Spleen (tissue), 11 donors: ENCODE measurements around the gene PPT2. TPM values are rescaled to one million over a fixed set of nuclear protein-coding genes. Genes with fewer than 3 reads are reported as not detected.
A peak's percentile ranks its signal among the peaks of the same experiment; 100 is the strongest.

Source experiments
- DNase-seq: peaks from one replicate; pipeline ENCODE4 v3.0.0-alpha.2; 2020
- H3K27ac ChIP-seq, 8 donors: fragments of 200-600 bp; sonication (generic) in 7 of 8; 1 replicate in 4 of 8; 2 replicates in 4 of 8; pipeline versions ENCODE4 v1.5.0 to v1.8.0; 2016 to 2021; ENCODE audit warnings: inconsistent platforms in 4 of 8, mild to moderate bottlenecking in 4 of 8, moderate library complexity in 1 of 8
- H3K27me3 ChIP-seq, 7 donors: fragments of 200-600 bp; sonication (generic) in 6 of 7; replicated peaks in 1 of 7; 1 replicate in 4 of 7; 2 replicates in 3 of 7; pipeline versions ENCODE4 v1.5.0 to v1.8.0; 2016 to 2021; ENCODE audit warnings: inconsistent platforms in 3 of 7, mild to moderate bottlenecking in 1 of 7
- H3K36me3 ChIP-seq, 6 donors: fragments of 200-600 bp; sonication (generic) in 5 of 6; 1 replicate in 4 of 6; 2 replicates in 2 of 6; pipeline versions ENCODE4 v1.5.0 to v1.8.0; 2016 to 2021; ENCODE audit warnings: inconsistent platforms in 2 of 6
- H3K4me1 ChIP-seq, 6 donors: fragments of 200-600 bp; sonication (generic) in 5 of 6; 1 replicate in 3 of 6; 2 replicates in 3 of 6; pipeline versions ENCODE4 v1.5.0 to v1.8.0; 2016 to 2021; ENCODE audit warnings: inconsistent platforms in 3 of 6
- H3K4me3 ChIP-seq, 8 donors: fragments of 200-600 bp; sonication (generic) in 7 of 8; 1 replicate in 4 of 8; 2 replicates in 4 of 8; pipeline versions ENCODE4 v1.5.0 to v1.8.0; 2016 to 2021; ENCODE audit warnings: inconsistent platforms in 4 of 8, mild to moderate bottlenecking in 4 of 8, moderate library complexity in 2 of 8
- H3K9me3 ChIP-seq, 8 donors: fragments of 200-600 bp; sonication (generic) in 7 of 8; 1 replicate in 4 of 8; 2 replicates in 4 of 8; pipeline versions ENCODE4 v1.5.0 to v1.8.0; 2016 to 2021; ENCODE audit warnings: inconsistent platforms in 4 of 8
- POLR2A ChIP-seq, 3 donors: fragments of 450-650 bp; IDR thresholded peaks; one replicate each; pipeline ENCODE4 v1.5.1; 2017; ENCODE audit warnings: antibody characterized with exemption in 3 of 3, mild to moderate bottlenecking in 1 of 3
- POLR2AphosphoS5 ChIP-seq, 3 donors: sonication (generic); formaldehyde crosslinking; IDR thresholded peaks; one replicate each; pipeline ENCODE4 v1.5.1; 2017; ENCODE audit warnings: antibody characterized with exemption in 3 of 3
- WGBS, 5 donors: extraction: QIAGEN DNeasy Blood & Tissue Kit in 3 of 5; methylation state at CpG; one replicate each; pipeline versions ENCODE4 v1.1.5 to v1.1.7; 2013 to 2018; 5-methylcytosine and 5-hydroxymethylcytosine counted together
- intact Hi-C: fragments of 100-400 bp; cut with DNase I; formaldehyde crosslinking; loops from one replicate; pipeline ENCODE4 v1.15.0; 2023; ENCODE audit warnings: low total_unique reads
- polyA plus RNA-seq, 3 donors: library from polyadenylated mRNA; stranded (reverse); fragments of 200-250 nt; gene quantifications; one replicate each; pipeline ENCODE4 v1.2.1, GENCODE V29; 2013
- total RNA-seq, 7 donors: library from RNA; depleted of rRNA in 3 of 7; stranded (reverse); fragments of >200 nt in 3 of 7; fragmentation: NEBNext Ultra II Directional in 4 of 7; extraction: Animal tissue kit (Norgen Biotek cat#: 25700) in 4 of 7; gene quantifications; one replicate each; pipeline versions ENCODE4 v1.1.0 to v1.2.1, GENCODE V29; 2016 to 2021
- TF ChIP-seq, protein P1 (sequence below), 11 experiments: fragments of 200-600 bp in 7 of 11; fragments of 450-650 bp in 4 of 11; sonication (generic) in 4 of 11; IDR thresholded peaks in 8 of 11; conservative IDR thresholded peaks in 3 of 11; 1 replicate in 7 of 11; 2 replicates in 4 of 11; pipeline versions ENCODE4 v1.4.0 to v1.8.0; 2016 to 2021; ENCODE audit warnings: antibody characterized with exemption in 11 of 11, inconsistent platforms in 4 of 11, mild to moderate bottlenecking in 1 of 11
- donor health status: healthy with polysubstance abuse.
- donor health status: DM: no; HTN: no; CAD: no; lungs with moderate emphysema.
- donor health status: DM: no; HTN: no; CAD: no.
- donor health status: Bipolar disorder and iron deficiency.
- donor health status: healthy.
- donor health status: DM: no; HTN: no; CAD: no.
- donor health status: DM: yes; HTN: yes; CAD: no.

PPT2 gene
- total and polyA plus RNA-seq, 10 donors, result 2.3 to 26.7 (median 16.8) TPM

DNA sequence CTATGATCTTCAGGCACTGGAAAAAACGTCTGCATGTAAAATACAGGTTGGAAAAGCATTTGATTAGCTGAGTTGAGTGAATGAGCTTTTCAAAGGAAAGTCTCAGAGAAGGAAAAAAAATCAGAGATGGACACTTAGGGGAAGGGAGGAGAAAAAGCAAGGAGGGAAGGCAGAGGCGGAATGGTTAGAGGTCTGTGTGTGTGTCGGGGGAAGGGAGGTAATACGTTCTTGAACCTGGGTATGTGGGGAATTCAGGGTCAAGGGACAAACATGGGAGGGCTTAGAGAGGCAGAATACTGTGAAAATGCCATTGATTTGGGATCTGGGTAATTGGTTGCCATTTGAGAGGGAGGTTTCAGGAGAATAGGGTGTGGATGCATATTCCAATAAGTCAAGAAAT is 7.3 kb upstream of the PPT2 start:
- Histone ChIP-seq H3K4me1 (peaks cover 0 to 39% (median 16%) of the 10 kb centered on the region in 6 donors), H3K36me3 (no peaks in the 10 kb centered on the region), H3K27me3 (peaks cover 0 to 53% (median 39%) of the 10 kb centered on the region in 7 donors), H3K27ac (no peak overlapping the region), H3K9me3 (no peaks in the 10 kb centered on the region), H3K4me3 (no peak overlapping the region)
- TF ChIP-seq POLR2A (IDR thresholded peaks at IDR 0.05), result no peak
- TF ChIP-seq, protein P1, sequence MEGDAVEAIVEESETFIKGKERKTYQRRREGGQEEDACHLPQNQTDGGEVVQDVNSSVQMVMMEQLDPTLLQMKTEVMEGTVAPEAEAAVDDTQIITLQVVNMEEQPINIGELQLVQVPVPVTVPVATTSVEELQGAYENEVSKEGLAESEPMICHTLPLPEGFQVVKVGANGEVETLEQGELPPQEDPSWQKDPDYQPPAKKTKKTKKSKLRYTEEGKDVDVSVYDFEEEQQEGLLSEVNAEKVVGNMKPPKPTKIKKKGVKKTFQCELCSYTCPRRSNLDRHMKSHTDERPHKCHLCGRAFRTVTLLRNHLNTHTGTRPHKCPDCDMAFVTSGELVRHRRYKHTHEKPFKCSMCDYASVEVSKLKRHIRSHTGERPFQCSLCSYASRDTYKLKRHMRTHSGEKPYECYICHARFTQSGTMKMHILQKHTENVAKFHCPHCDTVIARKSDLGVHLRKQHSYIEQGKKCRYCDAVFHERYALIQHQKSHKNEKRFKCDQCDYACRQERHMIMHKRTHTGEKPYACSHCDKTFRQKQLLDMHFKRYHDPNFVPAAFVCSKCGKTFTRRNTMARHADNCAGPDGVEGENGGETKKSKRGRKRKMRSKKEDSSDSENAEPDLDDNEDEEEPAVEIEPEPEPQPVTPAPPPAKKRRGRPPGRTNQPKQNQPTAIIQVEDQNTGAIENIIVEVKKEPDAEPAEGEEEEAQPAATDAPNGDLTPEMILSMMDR (IDR thresholded peaks at IDR 0.05 in 8 of 11, conservative IDR thresholded peaks at IDR 0.05 in 3 of 11), result no peak
- no peak for TF ChIP-seq POLR2AphosphoS5 (IDR thresholded peaks at IDR 0.05)
- intact Hi-C loops, result no loop called here
- WGBS, 5 donors, result 55 to 59% (median 57%) methylated on average over 4 of the region's 4 CpGs
- DNase-seq, result no peak

DNA sequence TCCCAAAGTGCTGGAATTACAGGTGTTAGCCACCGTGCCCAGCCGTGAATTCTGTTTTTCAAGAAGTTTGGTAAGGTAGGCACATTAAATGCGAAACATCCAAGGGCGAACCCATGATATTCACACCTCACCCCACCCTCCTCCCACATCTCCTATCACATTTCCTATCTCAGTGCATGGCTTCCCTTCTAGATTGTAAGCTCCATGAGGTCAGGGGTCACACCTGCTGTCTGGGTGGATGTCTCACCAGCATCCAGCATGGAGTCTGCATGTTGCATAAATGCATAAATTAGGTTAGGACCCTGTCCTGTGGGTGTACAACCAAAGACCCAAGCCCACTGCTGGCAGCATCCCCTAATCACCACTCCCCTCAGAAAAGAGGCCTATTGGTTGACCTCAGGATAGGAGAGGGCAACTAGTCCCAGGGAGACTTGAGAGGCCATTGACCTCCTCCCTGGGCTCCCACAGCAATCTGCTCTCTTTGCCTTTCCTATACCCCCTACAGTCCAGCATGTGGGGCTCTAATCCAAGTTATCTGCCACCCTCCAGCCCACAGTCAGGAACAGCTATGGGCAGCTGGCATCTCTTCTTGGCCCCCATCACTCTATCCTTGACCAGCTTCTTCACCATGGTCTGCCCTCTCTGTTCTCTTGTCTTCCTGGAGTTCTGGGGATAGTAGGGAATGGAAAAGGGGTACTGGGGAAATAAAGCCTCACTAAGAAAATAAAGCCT is 6.4 kb upstream of the PPT2 start:
- peaks cover 0 to 46% (median 21%) of the 10 kb centered on the region in 6 donors for H3K4me1 ChIP-seq
- no peak overlapping the region for H3K4me3 ChIP-seq
- intact Hi-C loops, result no loop called here
- peaks cover 0 to 62% (median 39%) of the 10 kb centered on the region in 7 donors for H3K27me3 ChIP-seq
- H3K27ac ChIP-seq, result no peak overlapping the region
- 81 to 94% (median 88%) methylated on average over 4 of the region's 4 CpGs for WGBS, 5 donors
- TF ChIP-seq, protein P1 (IDR thresholded peaks at IDR 0.05 in 8 of 11, conservative IDR thresholded peaks at IDR 0.05 in 3 of 11), result peak in 1 of 11 experiments; percentile 11
- TF ChIP-seq POLR2AphosphoS5 (IDR thresholded peaks at IDR 0.05) (no peak), POLR2A (IDR thresholded peaks at IDR 0.05) (no peak)
- DNase-seq, result peak; percentile 37
- H3K36me3 ChIP-seq, result no peaks in the 10 kb centered on the region
- H3K9me3 ChIP-seq, result no peaks in the 10 kb centered on the region

DNA sequence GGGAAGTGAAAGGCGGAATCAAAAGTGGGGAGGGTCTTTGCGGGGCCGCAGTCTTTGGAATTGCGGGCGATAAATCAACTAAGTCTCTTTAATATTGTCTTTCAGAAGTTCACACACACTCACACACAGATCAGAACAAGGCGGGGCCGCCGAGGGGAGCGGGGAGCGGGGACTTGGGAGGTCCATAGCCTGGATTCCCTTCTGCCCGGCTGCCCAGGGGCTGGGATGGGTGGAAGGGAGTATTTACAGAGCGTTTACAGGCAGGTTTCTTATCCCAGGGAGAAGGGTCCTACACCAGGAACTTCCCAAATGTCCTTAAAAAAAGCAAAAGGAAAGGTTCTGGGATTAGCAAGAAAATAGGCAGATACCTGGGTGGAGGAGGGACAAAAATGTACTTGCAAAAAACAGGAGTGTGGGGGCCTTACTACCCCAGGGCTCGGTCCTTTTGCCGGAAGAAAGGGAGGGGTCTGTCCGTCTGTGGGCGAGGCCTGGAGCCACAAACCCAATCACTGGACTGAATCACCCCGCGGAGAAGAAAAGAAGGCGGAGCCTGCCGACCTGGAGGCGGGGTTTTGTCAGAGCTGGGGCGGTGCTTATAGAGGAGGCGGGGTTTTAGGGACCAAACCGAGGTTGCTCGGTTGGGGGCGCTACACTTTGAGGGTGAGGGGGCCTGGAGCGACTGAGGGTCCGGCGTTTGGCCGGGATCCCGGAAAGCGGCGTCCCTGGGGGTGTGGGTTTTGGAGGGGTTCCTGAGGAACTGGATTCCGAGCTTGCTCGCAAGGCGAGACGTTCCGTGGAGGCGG is 5.5 kb upstream of the PPT2 start:
- peak; percentile 85 for DNase-seq
- intact Hi-C loops, result no loop called here
- Histone ChIP-seq H3K4me3 (peak overlapping the region in 7 of 8 donors; percentile 4 to 62 (median 32)), H3K36me3 (no peaks in the 10 kb centered on the region), H3K27ac (peak overlapping the region in 1 of 8 donors; percentile 23), H3K27me3 (peaks cover 0 to 71% (median 39%) of the 10 kb centered on the region in 7 donors), H3K9me3 (no peaks in the 10 kb centered on the region), H3K4me1 (peaks cover 0 to 55% (median 28%) of the 10 kb centered on the region in 6 donors)
- TF ChIP-seq POLR2A (IDR thresholded peaks at IDR 0.05) (no peak), POLR2AphosphoS5 (IDR thresholded peaks at IDR 0.05) (no peak)
- TF ChIP-seq, protein P1 (IDR thresholded peaks at IDR 0.05 in 8 of 11, conservative IDR thresholded peaks at IDR 0.05 in 3 of 11), result peak in 4 of 11 experiments; percentile 17 to 50 (median 32)
- WGBS, 5 donors, result 10 to 28% (median 16%) methylated on average over 39 of the region's 39 CpGs
